GM19455 (cell line): ENCODE data around the gene ZGRF1.
"Not testable (repeated sequence)": the region's sequence is repeated elsewhere in the genome, so short reads cannot be mapped to it uniquely, and the experiment has no call there.

Experiments used
- ATAC-seq: cut with Tn5 transposase; IDR thresholded peaks from one replicate; pipeline ENCODE4 v1.9.1; 2021; ENCODE audit not compliant: unreplicated experiment

ZGRF1 gene

GRCh38 chr4:112519689-112520597 is 116.8 kb downstream of the ZGRF1 start:
- ATAC-seq: no peak

- ATAC-seq: no peak
Observed at GRCh38 chr4:112518675-112519074, 118.0 kb downstream of the ZGRF1 start.

GRCh38 chr4:112517911-112518310 is 118.8 kb downstream of the ZGRF1 start:
- no peak for ATAC-seq

GRCh38 chr4:112517067-112517634 is 119.6 kb downstream of the ZGRF1 start:
- no peak for ATAC-seq

GRCh38 chr4:112516471-112517066 is 120.1 kb downstream of the ZGRF1 start:
- ATAC-seq: no peak

GRCh38 chr4:112516066-112516470 is 120.6 kb downstream of the ZGRF1 start, which contains the start of gene NEUROG2:
TSS of gene NEUROG2 (minus strand) at chr4:112516180. CDS start at chr4:112515475, 705 bp downstream.
- no peak for ATAC-seq

- peak; percentile 49 for ATAC-seq
Observed at GRCh38 chr4:112515198-112516065, 121.3 kb downstream of the ZGRF1 start.

GRCh38 chr4:112514647-112515197 is 122.0 kb downstream of the ZGRF1 start:
- ATAC-seq: peak; percentile 16

GRCh38 chr4:112513971-112514646 is 122.6 kb downstream of the ZGRF1 start:
- ATAC-seq: peak; percentile 10

- ATAC-seq: no peak
Observed at GRCh38 chr4:112511803-112512118, 124.9 kb downstream of the ZGRF1 start.

GRCh38 chr4:112511093-112511802 is 125.5 kb downstream of the ZGRF1 start:
- no peak for ATAC-seq

GRCh38 chr4:112510291-112511092 is 126.2 kb downstream of the ZGRF1 start:
- no peak for ATAC-seq

GRCh38 chr4:112509243-112510141 is 127.2 kb downstream of the ZGRF1 start:
- no peak for ATAC-seq

GRCh38 chr4:112508356-112508755 is 128.4 kb downstream of the ZGRF1 start:
- no peak for ATAC-seq

GRCh38 chr4:112504807-112505206 is 131.9 kb downstream of the ZGRF1 start:
- ATAC-seq: no peak

- ATAC-seq: no peak
Observed at GRCh38 chr4:112502871-112503270, 133.8 kb downstream of the ZGRF1 start.

- no peak for ATAC-seq
Observed at GRCh38 chr4:112492321-112492720, 144.4 kb downstream of the ZGRF1 start.

- ATAC-seq: not testable (repeated sequence)
Observed at GRCh38 chr4:112490808-112491207, 145.9 kb downstream of the ZGRF1 start.
